Measurements from ENCODE around the gene GPRC5A. TPM values are rescaled to one million over a fixed set of nuclear protein-coding genes. Genes with fewer than 3 reads are reported as not detected.

The GPRC5A gene
- total and polyA plus RNA-seq, 2 of the 4 experiments (the other 2 are of a cell fraction): 49.6 to 201 TPM

GRCh38 chr12:12947902-12948301 is 56.5 kb downstream of the GPRC5A start:
- DNase-seq (no peak), ATAC-seq (ENCODE audit: low read depth) (no peak)
- no CpG with 5 or more reads among the region's 4 CpGs for WGBS, 2 experiments (ENCODE audit: extremely low coverage in 2 of 2, insufficient read length in 1 of 2)
- no peak overlapping the region for H2BK20ac ChIP-seq (ENCODE audit: low read depth, low read length)
- no TSS peak for BruUV-seq (replicated peaks)
- no peak overlapping the region for H3K27ac ChIP-seq (ENCODE audit: insufficient read depth, low read length)
- no peak overlapping the region for H2AFZ ChIP-seq (replicated peaks; ENCODE audit: low read length, poor library complexity)
- no peak overlapping the region for H3K4me2 ChIP-seq (ENCODE audit: low read depth, low read length)
- H3K56ac ChIP-seq (ENCODE audit: extremely low read depth, insufficient read depth, low read length): no peak overlapping the region
- H3K4me1 ChIP-seq (ENCODE audit: control insufficient read depth, insufficient read depth, low read length): peaks cover 2% of the 10 kb centered on the region; the same call in 1 of the 2 replicates
- intact Hi-C loops (cut with micrococcal nuclease): no loop called here
- peaks cover 2% of the 10 kb centered on the region for H3K36me3 ChIP-seq (ENCODE audit: control insufficient read depth, insufficient read depth, low read length)
- no peak overlapping the region for H4K8ac ChIP-seq (ENCODE audit: low read depth in 2 of 2, low read length in 2 of 2)
- CTCF ChIA-PET: no interaction called here
- H2BK5ac ChIP-seq (ENCODE audit: low read depth, low read length, poor library complexity, severe bottlenecking): no peak overlapping the region
- H3K79me1 ChIP-seq (ENCODE audit: low read depth in 1 of 2, low read length in 2 of 2): no peaks in the 10 kb centered on the region
- no peak overlapping the region for H3K9ac ChIP-seq (ENCODE audit: low read depth, low read length)
- no peak overlapping the region for H2BK15ac ChIP-seq (ENCODE audit: low read depth, low read length)
- no peak overlapping the region for H2AK5ac ChIP-seq (ENCODE audit: low read depth, low read length)
- H4K91ac ChIP-seq (ENCODE audit: insufficient read depth, low read depth, low read length): no peak overlapping the region
- in situ Hi-C loops (cut with MboI; ENCODE audit: low sequenced_read_pairs): no loop called here
- no peak for TF ChIP-seq BHLHE40 (IDR thresholded peaks at IDR 0.05; ENCODE audit: low read depth, low read length)
- no peak for TF ChIP-seq RAD21 (IDR thresholded peaks at IDR 0.05; ENCODE audit: low read length)
- no peak for TF ChIP-seq CEBPB (IDR thresholded peaks at IDR 0.05; ENCODE audit: low read depth, low read length)
- TF ChIP-seq MAZ (IDR thresholded peaks at IDR 0.05; ENCODE audit: borderline replicate concordance, low read depth, low read length): no peak
- no peak for TF ChIP-seq CTCF (conservative IDR thresholded peaks at IDR 0.05; ENCODE audit: low read depth, low read length)
- no peak for TF ChIP-seq MXI1 (IDR thresholded peaks at IDR 0.05; ENCODE audit: borderline replicate concordance, low read depth, low read length)
- TF ChIP-seq NFE2L2 (IDR thresholded peaks at IDR 0.05; ENCODE audit: low read depth, low read length): no peak
- TF ChIP-seq MAFK (IDR thresholded peaks at IDR 0.05; ENCODE audit: low read depth, low read length): no peak
- no peak for TF ChIP-seq USF2 (IDR thresholded peaks at IDR 0.05; ENCODE audit: low read depth, low read length)
- TF ChIP-seq RCOR1 (IDR thresholded peaks at IDR 0.05; ENCODE audit: insufficient replicate concordance, low read length): no peak
- TF ChIP-seq SMC3 (IDR thresholded peaks at IDR 0.05; ENCODE audit: low read depth, low read length): no peak
- TF ChIP-seq CHD1 (IDR thresholded peaks at IDR 0.05; ENCODE audit: low read depth, low read length): no peak
- no peak for TF ChIP-seq FOS (IDR thresholded peaks at IDR 0.05; ENCODE audit: low read depth, low read length)
- no peak for TF ChIP-seq POLR2A (IDR thresholded peaks at IDR 0.05; ENCODE audit: low read depth, low read length)
- no peak for TF ChIP-seq ELK1 (IDR thresholded peaks at IDR 0.05; ENCODE audit: borderline replicate concordance, low read depth, low read length)
- no peak for TF ChIP-seq RFX5 (IDR thresholded peaks at IDR 0.05; ENCODE audit: low read depth, low read length)
- POLR2A ChIA-PET (ENCODE audit: unreplicated experiment): no interaction called here
- H2AK9ac ChIP-seq (replicated peaks; ENCODE audit: low read depth, low read length, poor library complexity): no peak overlapping the region
- no peak overlapping the region for H3K4me3 ChIP-seq (ENCODE audit: insufficient read depth, low read depth, low read length)
- dilution Hi-C loops (cut with HindIII; ENCODE audit: low sequenced_read_pairs, unreplicated experiment): no loop called here
- no peaks in the 10 kb centered on the region for H4K20me1 ChIP-seq (ENCODE audit: insufficient read depth, low read length)
- no peaks in the 10 kb centered on the region for H3K27me3 ChIP-seq (ENCODE audit: control insufficient read depth, insufficient read depth, low read length)
- no peak overlapping the region for H2BK120ac ChIP-seq (ENCODE audit: low read depth, low read length)
- no peak overlapping the region for H3K14ac ChIP-seq (replicated peaks; ENCODE audit: low read depth, low read length)
- no peak overlapping the region for H3K18ac ChIP-seq (ENCODE audit: low read depth, low read length)
- no peak overlapping the region for H3K23ac ChIP-seq (ENCODE audit: low read depth, low read length)
- no peak overlapping the region for H3K4ac ChIP-seq (ENCODE audit: low read depth, low read length)
- H4K5ac ChIP-seq (ENCODE audit: low read depth, low read length): no peak overlapping the region
- H3K9me3 ChIP-seq (ENCODE audit: control insufficient read depth, insufficient read depth, low read length): no peaks in the 10 kb centered on the region
- H3K9me1 ChIP-seq (ENCODE audit: insufficient read depth, low read length): 0 out of 2 replicates have a peak, but pooled peaks cover 6% of the 10 kb centered on the region
